Activated CD8-positive, alpha-beta memory T cell treated with anti-CD3 and anti-CD28 coated beads for 1 hour (primary cell): Measurements from ENCODE around the gene TET2.

Source experiments
- DNase-seq, 2 donors: peaks; one replicate each; pipeline ENCODE4 v3.0.0-alpha.2; 2020; ENCODE audit warnings: low read depth in 1 of 2; ENCODE audit errors: extremely low read depth in 1 of 2

TET2 gene

GRCh38 chr4:105146276-105147015 is at the start of gene TET2:
TET2 (plus strand) TSS chr4:105146876; CDS start chr4:105233943, 87,067 bp downstream.
- DNase-seq, result peak; percentile 48 to 59

- DNase-seq, result no peak
Measured at GRCh38 chr4:105102016-105102415, 44.7 kb upstream of the TET2 start.

GRCh38 chr4:105106426-105106825 is 40.2 kb upstream of the TET2 start:
- DNase-seq, result no peak

- DNase-seq, result no peak
Measured at GRCh38 chr4:105107095-105107856, 39.4 kb upstream of the TET2 start.

- no peak for DNase-seq
Measured at GRCh38 chr4:105108971-105109370, 37.7 kb upstream of the TET2 start.

GRCh38 chr4:105112274-105112673 is 34.4 kb upstream of the TET2 start:
- DNase-seq, result no peak

- no peak for DNase-seq
Measured at GRCh38 chr4:105113800-105114199, 32.9 kb upstream of the TET2 start.

GRCh38 chr4:105116616-105117319 is 29.9 kb upstream of the TET2 start:
- DNase-seq, result no peak

GRCh38 chr4:105119356-105119755 is 27.3 kb upstream of the TET2 start:
- DNase-seq, result no peak

GRCh38 chr4:105120626-105121025 is 26.1 kb upstream of the TET2 start:
- no peak for DNase-seq

- DNase-seq, result no peak
Measured at GRCh38 chr4:105122350-105122749, 24.3 kb upstream of the TET2 start.

- DNase-seq, result no peak
Measured at GRCh38 chr4:105126311-105127169, 20.1 kb upstream of the TET2 start.

- DNase-seq, result no peak
Measured at GRCh38 chr4:105127170-105127445, 19.6 kb upstream of the TET2 start.

GRCh38 chr4:105128208-105128607 is 18.5 kb upstream of the TET2 start:
- DNase-seq, result no peak

- DNase-seq, result no peak
Measured at GRCh38 chr4:105129286-105130040, 17.2 kb upstream of the TET2 start.

GRCh38 chr4:105130945-105131344 is 15.7 kb upstream of the TET2 start:
- DNase-seq, result no peak

GRCh38 chr4:105133976-105134375 is 12.7 kb upstream of the TET2 start:
- no peak for DNase-seq

GRCh38 chr4:105135785-105136184 is 10.9 kb upstream of the TET2 start:
- DNase-seq, result no peak

GRCh38 chr4:105137121-105137875 is 9.4 kb upstream of the TET2 start:
- DNase-seq, result no peak

- no peak for DNase-seq
Measured at GRCh38 chr4:105139646-105140045, 7.0 kb upstream of the TET2 start.
